Fibroblast of lung (primary cell): ENCODE measurements around the gene ZNF570. TPM values are rescaled to one million over a fixed set of nuclear protein-coding genes. Genes with fewer than 3 reads are reported as not detected.

Source experiments
- DNase-seq, 2 donors: peaks; one replicate each; pipeline versions ENCODE4 v3.0.0 to v3.0.0-alpha.2; 2010; ENCODE audit warnings: low read depth in 2 of 2
- H2AFZ ChIP-seq: 2 replicates; pipeline ENCODE4 v1.5.1; 2012; ENCODE audit warnings: low read length, control low read depth, inconsistent platforms
- H3K27ac ChIP-seq: 2 replicates; pipeline ENCODE4 v1.5.1; 2011; ENCODE audit warnings: low read length, control low read depth; ENCODE audit not compliant: insufficient read depth
- H3K27me3 ChIP-seq: 2 replicates; pipeline ENCODE4 v1.5.1; 2011; ENCODE audit warnings: mild to moderate bottlenecking, low read length; ENCODE audit not compliant: control insufficient read depth, insufficient read depth
- H3K36me3 ChIP-seq: 2 replicates; pipeline ENCODE4 v1.5.1; 2011; ENCODE audit warnings: low read length; ENCODE audit not compliant: control insufficient read depth, insufficient read depth
- H3K4me1 ChIP-seq: 2 replicates; pipeline ENCODE4 v1.5.1; 2011; ENCODE audit warnings: low read length; ENCODE audit not compliant: control insufficient read depth, insufficient read depth; ENCODE audit errors: extremely low read depth
- H3K4me2 ChIP-seq: 2 replicates; pipeline ENCODE4 v1.5.1; 2011; ENCODE audit warnings: low read length, control low read depth; ENCODE audit not compliant: insufficient read depth; ENCODE audit errors: extremely low read depth
- H3K4me3 ChIP-seq, 4 experiments: fragments of 200-600 bp in 1 of 4; sonication (generic) in 1 of 4; replicated peaks in 1 of 4; 2 replicates each; pipeline ENCODE4 v1.5.1; 2011 to 2016; ENCODE audit warnings: low read length in 4 of 4, low read depth in 3 of 4, mild to moderate bottlenecking in 3 of 4, control low read depth in 2 of 4, inconsistent platforms in 1 of 4, mixed read lengths in 1 of 4; ENCODE audit not compliant: insufficient read depth in 1 of 4; ENCODE audit errors: control extremely low read depth in 1 of 4
- H3K79me2 ChIP-seq: 2 replicates; pipeline ENCODE4 v1.5.1; 2012; ENCODE audit warnings: mild to moderate bottlenecking, low read length, inconsistent platforms; ENCODE audit not compliant: control insufficient read depth, insufficient read depth
- H3K9ac ChIP-seq: 2 replicates; pipeline ENCODE4 v1.5.1; 2011; ENCODE audit warnings: mild to moderate bottlenecking, low read length, control low read depth; ENCODE audit not compliant: insufficient read depth
- H3K9me3 ChIP-seq: 2 replicates; pipeline ENCODE4 v1.5.1; 2012; ENCODE audit warnings: low read depth, low read length; ENCODE audit not compliant: control insufficient read depth, insufficient read depth
- H4K20me1 ChIP-seq: 2 replicates; pipeline ENCODE4 v1.5.1; 2011; ENCODE audit warnings: low read length; ENCODE audit not compliant: control insufficient read depth, insufficient read depth; ENCODE audit errors: extremely low read depth
- EZH2 ChIP-seq: IDR thresholded peaks from 2 replicates; pipeline ENCODE4 v1.5.1; 2012; ENCODE audit warnings: low read length, control low read depth, mild to moderate bottlenecking; ENCODE audit errors: missing control alignments
- polyA plus RNA-seq, 2 donors: library from polyadenylated mRNA; depleted of rRNA in 1 of 2; stranded (reverse) in 1 of 2; unstranded in 1 of 2; fragments of >200 nt; gene quantifications; 2 replicates each; pipeline ENCODE4 v1.2.1, GENCODE V29; 2011 to 2012; ENCODE audit warnings: missing spikeins in 1 of 2
- total RNA-seq: library from RNA; depleted of rRNA; stranded (reverse); fragments of >200 nt; gene quantifications from 2 replicates; pipeline ENCODE4 v1.2.1, GENCODE V29; 2014
- TF ChIP-seq, protein P1 (sequence below), 2 donors: IDR thresholded peaks in 1 of 2; conservative IDR thresholded peaks in 1 of 2; 1 replicate in 1 of 2; 2 replicates in 1 of 2; pipeline ENCODE4 v1.5.1; 2011 to 2012; ENCODE audit warnings: low read length in 2 of 2, control low read depth in 1 of 2, inconsistent platforms in 1 of 2, low read depth in 1 of 2, mild to moderate bottlenecking in 1 of 2

ZNF570 gene
- total and polyA plus RNA-seq, 2 donors (not counting 1 experiment from before 2014, with no cell fraction given) = 5.8 to 11.7 TPM

DNA sequence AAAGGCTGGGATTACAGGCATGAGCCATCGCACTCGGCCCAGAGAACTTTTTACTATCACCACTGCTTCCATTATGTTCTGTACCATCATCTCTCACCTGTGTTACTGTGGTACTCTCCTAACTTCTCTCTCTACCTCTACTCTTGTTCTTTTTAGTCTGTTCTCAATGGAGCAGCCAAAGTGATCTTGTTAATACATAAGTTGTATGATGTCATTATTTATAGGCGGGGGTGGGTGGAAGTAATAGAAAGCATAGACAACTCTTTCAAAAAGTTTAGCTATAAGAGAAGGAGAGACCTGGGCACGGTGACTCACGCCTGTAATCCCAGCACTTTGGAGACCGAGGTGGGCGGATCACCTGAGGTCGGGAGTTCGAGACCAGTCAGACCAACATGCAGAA lies 3.0 kb downstream of the ZNF570 start:
- H3K9me3 ChIP-seq = no peaks in the 10 kb centered on the region
- no peak overlapping the region for H3K27ac ChIP-seq
- no peak overlapping the region for H2AFZ ChIP-seq
- no peaks in the 10 kb centered on the region for H3K27me3 ChIP-seq
- no peak overlapping the region for H3K4me2 ChIP-seq
- H4K20me1 ChIP-seq = no peaks in the 10 kb centered on the region
- TF ChIP-seq, protein P1, sequence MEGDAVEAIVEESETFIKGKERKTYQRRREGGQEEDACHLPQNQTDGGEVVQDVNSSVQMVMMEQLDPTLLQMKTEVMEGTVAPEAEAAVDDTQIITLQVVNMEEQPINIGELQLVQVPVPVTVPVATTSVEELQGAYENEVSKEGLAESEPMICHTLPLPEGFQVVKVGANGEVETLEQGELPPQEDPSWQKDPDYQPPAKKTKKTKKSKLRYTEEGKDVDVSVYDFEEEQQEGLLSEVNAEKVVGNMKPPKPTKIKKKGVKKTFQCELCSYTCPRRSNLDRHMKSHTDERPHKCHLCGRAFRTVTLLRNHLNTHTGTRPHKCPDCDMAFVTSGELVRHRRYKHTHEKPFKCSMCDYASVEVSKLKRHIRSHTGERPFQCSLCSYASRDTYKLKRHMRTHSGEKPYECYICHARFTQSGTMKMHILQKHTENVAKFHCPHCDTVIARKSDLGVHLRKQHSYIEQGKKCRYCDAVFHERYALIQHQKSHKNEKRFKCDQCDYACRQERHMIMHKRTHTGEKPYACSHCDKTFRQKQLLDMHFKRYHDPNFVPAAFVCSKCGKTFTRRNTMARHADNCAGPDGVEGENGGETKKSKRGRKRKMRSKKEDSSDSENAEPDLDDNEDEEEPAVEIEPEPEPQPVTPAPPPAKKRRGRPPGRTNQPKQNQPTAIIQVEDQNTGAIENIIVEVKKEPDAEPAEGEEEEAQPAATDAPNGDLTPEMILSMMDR (conservative IDR thresholded peaks at IDR 0.05 in 1 of 2, IDR thresholded peaks at IDR 0.05 in 1 of 2; ENCODE audit: low read depth in 1 of 2, low read length in 2 of 2) = no peak
- no peak for TF ChIP-seq EZH2
- no peaks in the 10 kb centered on the region for H3K79me2 ChIP-seq
- H3K4me3 ChIP-seq = no peak overlapping the region
- H3K36me3 ChIP-seq = peaks cover 6% of the 10 kb centered on the region
- no peaks in the 10 kb centered on the region for H3K4me1 ChIP-seq
- DNase-seq = no peak
- no peak overlapping the region for H3K9ac ChIP-seq

DNA sequence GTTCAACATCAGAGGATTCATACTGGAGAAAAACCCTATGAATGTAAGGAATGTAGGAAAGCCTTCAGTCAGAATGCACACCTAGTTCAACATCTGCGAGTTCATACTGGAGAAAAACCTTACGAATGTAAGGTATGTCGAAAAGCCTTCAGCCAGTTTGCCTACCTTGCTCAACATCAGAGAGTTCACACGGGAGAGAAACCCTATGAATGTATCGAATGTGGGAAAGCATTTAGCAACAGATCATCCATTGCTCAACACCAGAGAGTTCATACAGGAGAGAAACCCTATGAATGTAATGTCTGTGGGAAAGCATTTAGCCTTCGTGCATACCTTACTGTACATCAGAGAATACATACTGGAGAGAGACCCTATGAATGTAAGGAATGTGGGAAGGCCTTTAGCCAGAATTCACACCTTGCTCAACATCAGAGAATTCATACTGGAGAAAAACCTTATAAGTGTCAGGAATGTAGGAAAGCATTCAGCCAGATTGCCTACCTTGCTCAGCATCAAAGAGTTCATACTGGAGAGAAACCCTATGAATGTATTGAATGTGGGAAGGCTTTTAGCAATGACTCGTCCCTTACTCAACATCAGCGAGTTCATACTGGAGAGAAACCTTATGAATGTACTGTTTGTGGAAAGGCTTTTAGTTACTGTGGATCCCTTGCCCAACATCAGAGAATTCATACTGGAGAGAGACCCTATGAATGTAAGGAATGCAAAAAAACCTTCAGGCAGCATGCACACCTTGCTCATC lies 15.4 kb downstream of the ZNF570 start:
- no peaks in the 10 kb centered on the region for H3K36me3 ChIP-seq
- no peak for TF ChIP-seq EZH2
- TF ChIP-seq, protein P1 (conservative IDR thresholded peaks at IDR 0.05 in 1 of 2, IDR thresholded peaks at IDR 0.05 in 1 of 2; ENCODE audit: low read depth in 1 of 2, low read length in 2 of 2) = no peak
- peaks cover 2% of the 10 kb centered on the region for H3K9me3 ChIP-seq

DNA sequence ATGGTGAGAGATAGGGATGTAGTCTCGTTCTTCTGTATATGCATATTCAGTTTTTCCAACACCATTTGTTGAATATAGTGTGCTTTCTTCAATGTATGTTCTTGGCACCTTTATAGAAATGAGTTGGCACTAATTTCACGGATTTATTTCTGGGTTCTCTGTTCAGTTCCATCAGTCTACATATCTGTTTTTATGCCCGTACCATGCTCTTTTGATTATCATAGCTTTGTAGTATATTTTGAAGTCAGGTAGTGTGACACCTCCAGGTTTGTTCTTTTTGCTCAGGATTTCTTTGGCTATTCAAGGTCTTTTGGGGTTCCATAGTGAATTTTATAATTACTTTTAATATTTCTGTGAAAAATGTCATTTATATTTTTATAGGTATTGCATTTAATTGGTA lies 23.1 kb downstream of the ZNF570 start:
- Histone ChIP-seq H2AFZ (no peak overlapping the region), H3K9ac (no peak overlapping the region), H3K79me2 (no peaks in the 10 kb centered on the region), H3K4me2 (no peak overlapping the region), H3K27ac (no peak overlapping the region), H3K9me3 (no peaks in the 10 kb centered on the region), H3K27me3 (no peaks in the 10 kb centered on the region), H3K36me3 (no peaks in the 10 kb centered on the region), H3K4me3 (no peak overlapping the region), H3K4me1 (no peaks in the 10 kb centered on the region), H4K20me1 (no peaks in the 10 kb centered on the region)
- TF ChIP-seq EZH2 = no peak
- TF ChIP-seq, protein P1 (conservative IDR thresholded peaks at IDR 0.05 in 1 of 2, IDR thresholded peaks at IDR 0.05 in 1 of 2; ENCODE audit: low read depth in 1 of 2, low read length in 2 of 2) = no peak
- DNase-seq = no peak

More for the DNA sequence above, 15.4 kb downstream of the ZNF570 start:
- Histone ChIP-seq H3K4me1 (no peaks in the 10 kb centered on the region), H3K4me2 (no peak overlapping the region), H3K79me2 (no peaks in the 10 kb centered on the region), H2AFZ (no peak overlapping the region), H4K20me1 (no peaks in the 10 kb centered on the region), H3K27ac (no peak overlapping the region), H3K9ac (no peak overlapping the region), H3K4me3 (no peak overlapping the region), H3K27me3 (no peaks in the 10 kb centered on the region)
- peak in 1 of 2 donors; percentile 1 for DNase-seq
